Keratinocyte (primary cell): Measurements from ENCODE around the gene LAMTOR5.

Experiments used
- EZH2 ChIP-seq: IDR thresholded peaks from one replicate; pipeline ENCODE4 v1.6.1; 2012; ENCODE audit warnings: inconsistent platforms, mild to moderate bottlenecking, low read length, moderate library complexity
- TF ChIP-seq, protein P1 (sequence below), 3 experiments: IDR thresholded peaks in 1 of 3; conservative IDR thresholded peaks in 1 of 3; optimal IDR thresholded peaks in 1 of 3; 2 replicates in 2 of 3; 3 replicates in 1 of 3; pipeline versions ENCODE3 to v1.5.1; 2011; ENCODE audit warnings: low read length in 3 of 3, mild to moderate bottlenecking in 3 of 3, moderate library complexity in 2 of 3, control low read depth in 1 of 3, inconsistent platforms in 1 of 3; ENCODE audit not compliant: insufficient read depth in 2 of 3; ENCODE audit errors: extremely low read depth in 1 of 3

- TF ChIP-seq, protein P1, sequence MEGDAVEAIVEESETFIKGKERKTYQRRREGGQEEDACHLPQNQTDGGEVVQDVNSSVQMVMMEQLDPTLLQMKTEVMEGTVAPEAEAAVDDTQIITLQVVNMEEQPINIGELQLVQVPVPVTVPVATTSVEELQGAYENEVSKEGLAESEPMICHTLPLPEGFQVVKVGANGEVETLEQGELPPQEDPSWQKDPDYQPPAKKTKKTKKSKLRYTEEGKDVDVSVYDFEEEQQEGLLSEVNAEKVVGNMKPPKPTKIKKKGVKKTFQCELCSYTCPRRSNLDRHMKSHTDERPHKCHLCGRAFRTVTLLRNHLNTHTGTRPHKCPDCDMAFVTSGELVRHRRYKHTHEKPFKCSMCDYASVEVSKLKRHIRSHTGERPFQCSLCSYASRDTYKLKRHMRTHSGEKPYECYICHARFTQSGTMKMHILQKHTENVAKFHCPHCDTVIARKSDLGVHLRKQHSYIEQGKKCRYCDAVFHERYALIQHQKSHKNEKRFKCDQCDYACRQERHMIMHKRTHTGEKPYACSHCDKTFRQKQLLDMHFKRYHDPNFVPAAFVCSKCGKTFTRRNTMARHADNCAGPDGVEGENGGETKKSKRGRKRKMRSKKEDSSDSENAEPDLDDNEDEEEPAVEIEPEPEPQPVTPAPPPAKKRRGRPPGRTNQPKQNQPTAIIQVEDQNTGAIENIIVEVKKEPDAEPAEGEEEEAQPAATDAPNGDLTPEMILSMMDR (optimal IDR thresholded peaks at IDR 0.05 in 1 of 3, IDR thresholded peaks at IDR 0.05 in 1 of 3, conservative IDR thresholded peaks at IDR 0.05 in 1 of 3; ENCODE audit: extremely low read depth in 1 of 3, insufficient read depth in 2 of 3, low read length in 3 of 3): no peak
- TF ChIP-seq EZH2: no peak
Measured at GRCh38 chr1:110356379-110356778, 51.1 kb downstream of the LAMTOR5 start.
